Sigmoid colon (tissue), 7 donors: Measurements from ENCODE around the gene CHTF18. TPM values are rescaled to one million over a fixed set of nuclear protein-coding genes. Genes with fewer than 3 reads are reported as not detected.

Source experiments
- DNase-seq: peaks from one replicate; pipeline ENCODE4 v3.0.0-alpha.2; 2019
- H3K27ac ChIP-seq, 4 donors: fragments of 200-600 bp; sonication (generic); one replicate each; pipeline ENCODE4 v1.5.1; 2016 to 2019; ENCODE audit warnings: mild to moderate bottlenecking in 1 of 4
- H3K27me3 ChIP-seq, 3 donors: fragments of 200-600 bp; sonication (generic); one replicate each; pipeline ENCODE4 v1.5.1; 2019; ENCODE audit warnings: mild to moderate bottlenecking in 1 of 3
- H3K36me3 ChIP-seq, 4 donors: fragments of 200-600 bp; sonication (generic); one replicate each; pipeline ENCODE4 v1.5.1; 2016 to 2019
- H3K4me1 ChIP-seq, 4 donors: fragments of 200-600 bp; sonication (generic); one replicate each; pipeline ENCODE4 v1.5.1; 2017 to 2019
- H3K4me3 ChIP-seq, 4 donors: fragments of 200-600 bp; sonication (generic); one replicate each; pipeline ENCODE4 v1.5.1; 2017 to 2019; ENCODE audit warnings: mild to moderate bottlenecking in 2 of 4, moderate library complexity in 1 of 4
- H3K9me3 ChIP-seq, 4 donors: fragments of 200-600 bp in 3 of 4; sonication (generic) in 3 of 4; one replicate each; pipeline versions ENCODE4 v1.5.1 to v1.6.1; 2013 to 2019
- CTCF ChIP-seq, 4 experiments: fragments of 450-650 bp in 3 of 4; fragments of 200-600 bp in 1 of 4; IDR thresholded peaks; one replicate each; pipeline ENCODE4 v1.5.1; 2016 to 2019; ENCODE audit warnings: antibody characterized with exemption in 4 of 4, mild to moderate bottlenecking in 3 of 4, moderate library complexity in 2 of 4
- EP300 ChIP-seq, 4 donors: sonication (generic); formaldehyde crosslinking; IDR thresholded peaks; one replicate each; pipeline ENCODE4 v1.6.1; 2017; ENCODE audit warnings: antibody characterized with exemption in 4 of 4
- POLR2A ChIP-seq, 2 donors: fragments of 450-650 bp; IDR thresholded peaks; one replicate each; pipeline ENCODE4 v1.6.1; 2016; ENCODE audit warnings: antibody characterized with exemption in 2 of 2, mild to moderate bottlenecking in 2 of 2, moderate library complexity in 2 of 2
- POLR2AphosphoS5 ChIP-seq, 4 donors: sonication (generic); formaldehyde crosslinking; IDR thresholded peaks; one replicate each; pipeline ENCODE4 v1.6.1; 2017; ENCODE audit warnings: antibody characterized with exemption in 4 of 4
- WGBS, 2 donors: extraction: QIAGEN DNeasy Blood & Tissue Kit; methylation state at CpG; one replicate each; pipeline ENCODE4 v1.1.7; 2013; 5-methylcytosine and 5-hydroxymethylcytosine counted together
- intact Hi-C: fragments of 100-400 bp; cut with DNase I; formaldehyde crosslinking; loops from one replicate; pipeline ENCODE4 v1.15.1; 2023
- polyA plus RNA-seq, 3 donors: library from polyadenylated mRNA; stranded (reverse); fragments of 200-250 nt; gene quantifications; one replicate each; pipeline ENCODE4 v1.2.3, GENCODE V29; 2013
- total RNA-seq, 4 donors: library from RNA; depleted of rRNA; stranded (reverse); fragments of >200 nt; gene quantifications; one replicate each; pipeline ENCODE4 v1.1.0, GENCODE V29; 2016
- donor health status: healthy with polysubstance abuse.
- donor health status: Bipolar disorder and iron deficiency.
- donor health status: healthy.

The CHTF18 gene
- total and polyA plus RNA-seq, 7 donors: 1.8 to 29.2 (median 5.0) TPM

GRCh38 chr16:769184-769784, 19.1 kb upstream of the CHTF18 start:
- H3K4me3 ChIP-seq: no peak overlapping the region
- no peak for DNase-seq
- H3K9me3 ChIP-seq: no peaks in the 10 kb centered on the region
- no peak for TF ChIP-seq POLR2AphosphoS5 (IDR thresholded peaks at IDR 0.05)
- TF ChIP-seq CTCF (IDR thresholded peaks at IDR 0.05): no peak
- no peak for TF ChIP-seq EP300 (IDR thresholded peaks at IDR 0.05)
- TF ChIP-seq POLR2A (IDR thresholded peaks at IDR 0.05): no peak
- H3K4me1 ChIP-seq: no peaks in the 10 kb centered on the region
- peaks cover 0 to 9% (median 0%) of the 10 kb centered on the region in 3 donors for H3K27me3 ChIP-seq
- intact Hi-C loops: no loop called here
- 23 to 65% methylated on average over 20 of the region's 20 CpGs for WGBS, 2 donors
- H3K27ac ChIP-seq: no peak overlapping the region
- H3K36me3 ChIP-seq: no peaks in the 10 kb centered on the region

- intact Hi-C loops: no loop called here
- WGBS, 2 donors: 69 to 81% methylated on average over 19 of the region's 19 CpGs
- peaks cover 0 to 15% (median 0%) of the 10 kb centered on the region in 3 donors for H3K27me3 ChIP-seq
Measured at GRCh38 chr16:769934-770333, 18.5 kb upstream of the CHTF18 start.

GRCh38 chr16:770411-770810, 18.0 kb upstream of the CHTF18 start:
- TF ChIP-seq EP300 (IDR thresholded peaks at IDR 0.05) (no peak), POLR2A (IDR thresholded peaks at IDR 0.05) (no peak), POLR2AphosphoS5 (IDR thresholded peaks at IDR 0.05) (no peak), CTCF (IDR thresholded peaks at IDR 0.05) (no peak)
- H3K27ac ChIP-seq: no peak overlapping the region
- H3K36me3 ChIP-seq: no peaks in the 10 kb centered on the region
- no peaks in the 10 kb centered on the region for H3K4me1 ChIP-seq
- H3K4me3 ChIP-seq: no peak overlapping the region
- peaks cover 0 to 20% (median 0%) of the 10 kb centered on the region in 3 donors for H3K27me3 ChIP-seq
- 60 to 74% methylated on average over 13 of the region's 13 CpGs for WGBS, 2 donors
- intact Hi-C loops: no loop called here
- no peak for DNase-seq
- no peaks in the 10 kb centered on the region for H3K9me3 ChIP-seq

More at GRCh38 chr16:769934-770333, 18.5 kb upstream of the CHTF18 start:
- no peak overlapping the region for H3K4me3 ChIP-seq
- no peaks in the 10 kb centered on the region for H3K4me1 ChIP-seq
- H3K9me3 ChIP-seq: no peaks in the 10 kb centered on the region
- no peak for DNase-seq
- H3K27ac ChIP-seq: no peak overlapping the region
- no peaks in the 10 kb centered on the region for H3K36me3 ChIP-seq
- TF ChIP-seq EP300 (IDR thresholded peaks at IDR 0.05) (no peak), POLR2A (IDR thresholded peaks at IDR 0.05) (no peak), CTCF (IDR thresholded peaks at IDR 0.05) (no peak), POLR2AphosphoS5 (IDR thresholded peaks at IDR 0.05) (no peak)

GRCh38 chr16:772959-773358, 15.5 kb upstream of the CHTF18 start:
- no peak for TF ChIP-seq POLR2A (IDR thresholded peaks at IDR 0.05)
- no peak for TF ChIP-seq EP300 (IDR thresholded peaks at IDR 0.05)
- TF ChIP-seq CTCF (IDR thresholded peaks at IDR 0.05): no peak
- TF ChIP-seq POLR2AphosphoS5 (IDR thresholded peaks at IDR 0.05): no peak
- H3K4me1 ChIP-seq: no peaks in the 10 kb centered on the region
- H3K27me3 ChIP-seq: peaks cover 0 to 30% (median 8%) of the 10 kb centered on the region in 3 donors
- no peaks in the 10 kb centered on the region for H3K9me3 ChIP-seq
- no peak overlapping the region for H3K4me3 ChIP-seq
- no peaks in the 10 kb centered on the region for H3K36me3 ChIP-seq
- WGBS, 2 donors: 78 to 87% methylated on average over 18 of the region's 18 CpGs
- no peak for DNase-seq
- H3K27ac ChIP-seq: no peak overlapping the region
- intact Hi-C loops: no loop called here
